Panc1 (cell line): ENCODE data around the gene MPRIP. TPM values are rescaled to one million over a fixed set of nuclear protein-coding genes. Genes with fewer than 3 reads are reported as not detected.

Source experiments
- ATAC-seq: fragments of 200-7000 bp; cut with Tn5 transposase; 2 replicates; pipeline ENCODE4 v1.9.1; 2020; ENCODE audit warnings: mild to moderate bottlenecking, moderate library complexity
- BruUV-seq: library from RNA; stranded (reverse); fragments of 400-500 nt; replicated peaks from 2 replicates; lab custom pipeline; 2021; lab: Mats Ljungman, UMichigan
- CTCF ChIA-PET: fragments of 300-600 bp; sonication (Branson Sonifier 250); formaldehyde crosslinking; loops from one replicate; lab custom pipeline; 2022; ENCODE audit warnings: antibody characterized with exemption; lab: Charles Lee
- POLR2A ChIA-PET: fragments of 300-600 bp; sonication (Branson Sonifier 250); formaldehyde crosslinking; loops from one replicate; lab custom pipeline; 2022; ENCODE audit warnings: antibody characterized with exemption; lab: Charles Lee
- DNase-seq: peaks from one replicate; pipeline ENCODE4 v3.0.0-alpha.2; 2010; ENCODE audit warnings: low read depth, low spot score
- H3K27ac ChIP-seq: 2 replicates; pipeline ENCODE4 v1.5.1; 2011; ENCODE audit warnings: mild to moderate bottlenecking, low read length, inconsistent platforms
- H3K27me3 ChIP-seq: fragments of 200-500 bp; sonication (Bioruptor generic); 2 replicates; pipeline ENCODE4 v1.6.0; 2014; ENCODE audit warnings: low read length, inconsistent platforms; ENCODE audit not compliant: control insufficient read depth, insufficient read depth
- H3K36me3 ChIP-seq: fragments of 200-500 bp; sonication (Bioruptor generic); 2 replicates; pipeline ENCODE4 v1.5.1; 2014; ENCODE audit warnings: inconsistent platforms, mild to moderate bottlenecking, low read length, moderate library complexity; ENCODE audit not compliant: control insufficient read depth, insufficient read depth
- H3K4me1 ChIP-seq: 2 replicates; pipeline ENCODE4 v1.5.1; 2011; ENCODE audit warnings: inconsistent platforms, mild to moderate bottlenecking, low read length, moderate library complexity; ENCODE audit not compliant: control insufficient read depth, insufficient read depth
- H3K4me3 ChIP-seq, 2 experiments: 2 replicates each; pipeline ENCODE4 v1.5.1; 2011 to 2012; ENCODE audit warnings: low read depth in 2 of 2, low read length in 2 of 2, mild to moderate bottlenecking in 2 of 2, inconsistent platforms in 1 of 2, moderate library complexity in 1 of 2
- H3K9me3 ChIP-seq: fragments of 200-500 bp; sonication (Bioruptor generic); 2 replicates; pipeline ENCODE4 v1.5.1; 2014; ENCODE audit warnings: low read depth, mild to moderate bottlenecking, inconsistent platforms, low read length, moderate library complexity; ENCODE audit not compliant: control insufficient read depth, insufficient read depth
- CTCF ChIP-seq: fragments of 450-650 bp; IDR thresholded peaks from 2 replicates; pipeline ENCODE4 v1.5.1; 2017; ENCODE audit warnings: mild to moderate bottlenecking
- POLR2AphosphoS5 ChIP-seq: IDR thresholded peaks from 2 replicates; pipeline ENCODE4 v1.6.1; 2012; ENCODE audit warnings: mild to moderate bottlenecking, low read depth, low read length, moderate library complexity
- REST ChIP-seq, 2 experiments: IDR thresholded peaks; 2 replicates each; pipeline ENCODE4 v1.6.1; 2011 to 2012; ENCODE audit warnings: low read depth in 2 of 2, control low read depth in 1 of 2, low read length in 1 of 2, mild to moderate bottlenecking in 1 of 2, moderate library complexity in 1 of 2; ENCODE audit not compliant: insufficient read depth in 1 of 2
- SIN3A ChIP-seq: IDR thresholded peaks from 2 replicates; pipeline ENCODE4 v1.6.1; 2012; ENCODE audit warnings: low read depth, mild to moderate bottlenecking, low read length, moderate library complexity, borderline replicate concordance; ENCODE audit not compliant: insufficient read depth
- TCF7L2 ChIP-seq: IDR thresholded peaks from 2 replicates; pipeline ENCODE4 v1.6.1; 2011; ENCODE audit warnings: mild to moderate bottlenecking, low read depth, low read length, inconsistent platforms
- in situ Hi-C: cut with HindIII; loops from 2 replicates; pipeline ENCODE4 v1.10.0; 2016; ENCODE audit warnings: low sequenced_read_pairs, low pct_unique_long_range_greater_than_20kb
- intact Hi-C: fragments of 100-400 bp; cut with micrococcal nuclease; formaldehyde crosslinking; loops from one replicate; pipeline ENCODE4 v1.10.0; 2022; ENCODE audit not compliant: unreplicated experiment
- total RNA-seq: library from RNA; stranded (reverse); gene quantifications from one replicate; pipeline ENCODE4 v1.2.1, GENCODE V29; 2021; ENCODE audit not compliant: unreplicated experiment

The MPRIP gene
- total RNA-seq, 1 experiment from 2014 or later = 155 TPM

DNA sequence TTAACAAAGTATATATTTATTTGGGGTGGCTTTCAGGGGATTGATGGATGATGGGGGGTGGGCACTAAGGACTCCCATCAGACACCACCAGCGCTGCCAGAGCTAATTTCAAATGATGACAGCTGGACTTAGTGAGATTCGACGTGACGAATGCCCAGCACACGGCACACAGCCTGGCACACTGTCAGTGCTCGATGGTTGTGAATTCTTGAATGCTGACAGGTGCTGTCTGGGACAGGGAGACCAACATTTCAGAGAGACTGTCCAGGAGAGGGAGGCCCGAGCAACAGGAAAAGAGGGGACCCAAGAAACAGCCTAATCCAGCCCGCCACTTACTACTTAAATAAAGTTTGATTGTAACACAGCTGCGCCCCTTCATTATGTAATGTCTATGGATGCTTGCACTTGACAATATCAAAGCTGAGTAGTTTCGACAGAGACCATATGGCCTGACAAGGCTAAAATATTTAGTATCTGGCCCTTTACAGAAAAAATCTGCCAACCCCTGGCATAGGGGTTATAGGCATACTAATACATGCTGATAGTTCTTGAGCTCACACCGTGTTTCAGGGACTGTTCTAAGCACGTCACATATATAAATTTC lies 6.2 kb upstream of the MPRIP start:
- DNase-seq (no peak), ATAC-seq (no peak)
- BruUV-seq = no TSS peak
- no peaks in the 10 kb centered on the region for H3K9me3 ChIP-seq
- H3K4me3 ChIP-seq = no peak overlapping the region
- TF ChIP-seq SIN3A (no peak), REST (IDR thresholded peaks at IDR 0.05; ENCODE audit: insufficient read depth in 1 of 2, low read depth in 2 of 2, low read length in 1 of 2) (no peak), TCF7L2 (no peak), POLR2AphosphoS5 (no peak), CTCF (no peak)
- intact Hi-C loops = no loop called here
- H3K27ac ChIP-seq = no peak overlapping the region
- H3K4me1 ChIP-seq = peaks cover 13% of the 10 kb centered on the region
- no peaks in the 10 kb centered on the region for H3K36me3 ChIP-seq
- ChIA-PET POLR2A (no interaction called here), CTCF (no interaction called here)
- in situ Hi-C loops = no loop called here
- no peaks in the 10 kb centered on the region for H3K27me3 ChIP-seq

GRCh38 chr17:17036524-17036998 lies 5.7 kb upstream of the MPRIP start:
- ChIA-PET POLR2A (interaction anchor here (0.6 kb wide), 1 partner anchor 889 kb away, joined by 4 read pairs; no protein-coding TSS in a partner anchor), CTCF (no interaction called here)
- no peak for TF ChIP-seq TCF7L2
- no peak for TF ChIP-seq SIN3A
- TF ChIP-seq POLR2AphosphoS5 = no peak
- TF ChIP-seq CTCF = no peak
- TF ChIP-seq REST (IDR thresholded peaks at IDR 0.05; ENCODE audit: insufficient read depth in 1 of 2, low read depth in 2 of 2, low read length in 1 of 2) = no peak
- no peak for ATAC-seq
- H3K4me3 ChIP-seq = no peak overlapping the region
- intact Hi-C loops (no loop called here), in situ Hi-C loops (no loop called here)
- no peak for DNase-seq
- H3K27ac ChIP-seq = no peak overlapping the region
- BruUV-seq = no TSS peak
- no peaks in the 10 kb centered on the region for H3K36me3 ChIP-seq
- H3K4me1 ChIP-seq = peaks cover 18% of the 10 kb centered on the region
- no peaks in the 10 kb centered on the region for H3K9me3 ChIP-seq
- no peaks in the 10 kb centered on the region for H3K27me3 ChIP-seq
